IPS DF 4.7 (cell line): ENCODE results near the gene DOC2B.
"Not testable (repeated sequence)": the region's sequence is repeated elsewhere in the genome, so short reads cannot be mapped to it uniquely, and the experiment has no call there.

ENCODE experiments used
- DNase-seq: peaks from one replicate; pipeline ENCODE4 v3.0.0-alpha.2; 2013; ENCODE audit warnings: low spot score; ENCODE audit errors: extremely low read depth

The DOC2B gene

GRCh38 chr17:181245-182049, at the start of gene DOC2B:
DOC2B (minus strand) TSS chr17:181650; CDS start chr17:181479, 171 bp downstream.
- DNase-seq: no peak

DNA sequence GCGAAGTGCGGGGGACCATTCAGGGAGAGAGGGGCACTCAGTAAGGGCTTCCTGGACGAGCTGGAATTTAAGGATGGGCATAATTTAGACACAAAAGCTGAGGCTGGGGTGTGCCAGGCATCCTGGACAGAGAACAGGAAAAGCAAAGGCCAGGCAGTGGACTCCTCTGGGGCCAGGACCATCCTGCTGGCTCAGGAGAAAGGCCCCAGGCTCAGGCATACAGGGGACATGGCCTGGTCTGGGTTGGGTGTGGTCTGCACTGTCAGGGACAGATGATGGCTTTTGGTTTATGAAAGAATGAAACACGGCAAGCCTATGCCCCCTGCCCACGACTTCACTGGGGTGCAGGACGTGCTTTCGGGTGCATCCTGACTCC, 48.9 kb upstream of the DOC2B start:
- no peak for DNase-seq

DNA sequence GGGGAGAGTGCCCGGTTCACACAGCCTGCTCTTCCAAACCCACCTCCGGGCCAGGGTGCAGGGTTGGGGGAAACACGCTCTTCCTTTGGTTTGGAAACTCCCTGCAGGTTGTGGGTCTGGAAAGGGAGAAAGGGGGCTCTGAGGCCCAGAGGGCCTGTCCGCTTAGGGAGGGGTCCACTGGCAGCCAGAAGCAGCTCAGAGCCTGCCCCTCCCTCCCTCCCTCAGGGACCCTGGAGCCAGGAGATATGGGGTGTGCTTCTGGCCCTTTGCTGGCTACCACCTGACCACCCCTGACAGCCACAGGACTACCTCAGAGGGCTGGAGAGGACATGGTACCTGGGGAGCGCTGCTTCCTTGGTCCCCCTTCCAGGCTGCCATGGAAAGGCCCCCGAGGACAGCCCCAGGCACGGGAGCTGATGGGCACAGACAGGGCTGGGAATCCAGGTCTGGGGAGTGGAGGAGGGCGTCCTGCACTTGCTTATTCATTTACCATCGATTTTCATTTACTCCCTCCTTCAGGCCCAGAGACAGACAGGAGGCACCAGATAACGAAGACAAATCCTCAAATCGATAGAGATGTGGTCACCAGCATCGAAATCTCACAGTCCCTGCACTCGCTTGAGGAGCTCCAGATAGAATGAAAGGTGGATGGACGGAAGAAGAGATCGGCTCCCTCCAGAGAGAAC, 48.4 kb upstream of the DOC2B start:
- DNase-seq: no peak

GRCh38 chr17:228951-229708, 47.7 kb upstream of the DOC2B start:
- no peak for DNase-seq

GRCh38 chr17:227946-228615, 46.6 kb upstream of the DOC2B start:
- DNase-seq: no peak

DNA sequence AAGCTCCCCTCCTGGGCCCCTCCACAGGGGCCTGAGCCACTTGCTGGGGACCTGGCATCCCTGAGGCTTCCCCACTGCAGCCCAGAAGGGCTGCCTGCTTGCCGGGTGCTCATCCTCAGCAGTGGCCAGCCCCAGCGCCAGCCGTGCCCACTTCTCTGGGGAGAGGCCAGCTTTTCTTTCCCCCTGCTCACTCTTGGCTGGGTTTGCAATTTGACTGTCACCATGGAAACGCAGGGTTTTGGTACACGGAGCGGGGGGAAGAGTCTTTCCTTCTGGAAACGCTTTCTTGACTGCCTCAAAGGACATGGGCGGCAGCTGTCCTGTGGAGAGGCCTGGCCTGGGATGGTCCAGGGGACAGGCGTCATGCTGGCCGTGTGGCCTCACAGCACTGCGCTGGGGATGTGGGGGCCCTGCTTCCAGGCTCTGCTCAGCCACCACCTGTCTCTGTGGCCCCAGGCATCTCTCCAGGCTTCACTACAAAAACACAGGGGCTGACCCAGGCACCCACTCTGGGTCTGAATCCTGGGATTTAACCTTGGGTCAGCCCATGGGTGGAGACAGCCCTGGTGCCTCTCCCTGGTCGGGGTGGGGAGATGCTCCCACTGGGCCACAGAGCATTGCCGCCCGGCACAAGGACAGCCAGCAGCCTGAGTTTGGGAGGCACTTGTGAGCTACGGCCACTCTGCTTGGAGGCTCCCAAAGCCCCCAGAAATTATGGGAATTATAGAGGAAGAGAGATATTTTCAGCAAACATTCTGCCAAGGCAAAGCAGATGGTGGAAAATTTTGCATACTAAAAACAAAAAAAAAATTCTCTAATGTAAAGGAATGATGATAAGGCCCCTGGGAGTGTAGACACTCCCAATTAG, 45.9 kb upstream of the DOC2B start:
- no peak for DNase-seq

- no peak for DNase-seq
Measured at GRCh38 chr17:226108-227077, 44.9 kb upstream of the DOC2B start.

GRCh38 chr17:225551-225950, 44.1 kb upstream of the DOC2B start:
- no peak for DNase-seq

- not testable (repeated sequence) for DNase-seq
Measured at GRCh38 chr17:224576-224975, 43.1 kb upstream of the DOC2B start.

- no peak for DNase-seq
Measured at GRCh38 chr17:223723-224471, 42.4 kb upstream of the DOC2B start.

DNA sequence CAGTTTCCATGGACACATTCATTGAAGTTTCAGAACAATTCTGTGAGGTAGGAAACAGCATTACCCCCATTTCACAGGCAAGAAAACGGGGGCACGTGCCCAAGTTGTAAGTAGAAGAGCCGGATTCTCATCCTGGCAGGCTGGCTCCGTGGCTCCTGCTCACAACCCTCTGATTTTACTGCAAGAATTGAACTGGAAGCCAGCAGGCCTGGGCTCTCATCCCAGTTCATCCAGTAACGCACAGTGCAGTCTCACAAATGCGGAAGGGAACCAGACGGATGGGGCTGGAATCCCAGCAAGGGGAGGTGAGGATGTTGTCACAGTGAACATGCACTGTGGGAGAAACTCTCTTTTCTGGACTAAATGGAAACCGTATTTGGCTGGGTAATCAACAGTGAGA, 40.7 kb upstream of the DOC2B start:
- no peak for DNase-seq

GRCh38 chr17:219696-220095, 38.2 kb upstream of the DOC2B start:
- DNase-seq: no peak

DNA sequence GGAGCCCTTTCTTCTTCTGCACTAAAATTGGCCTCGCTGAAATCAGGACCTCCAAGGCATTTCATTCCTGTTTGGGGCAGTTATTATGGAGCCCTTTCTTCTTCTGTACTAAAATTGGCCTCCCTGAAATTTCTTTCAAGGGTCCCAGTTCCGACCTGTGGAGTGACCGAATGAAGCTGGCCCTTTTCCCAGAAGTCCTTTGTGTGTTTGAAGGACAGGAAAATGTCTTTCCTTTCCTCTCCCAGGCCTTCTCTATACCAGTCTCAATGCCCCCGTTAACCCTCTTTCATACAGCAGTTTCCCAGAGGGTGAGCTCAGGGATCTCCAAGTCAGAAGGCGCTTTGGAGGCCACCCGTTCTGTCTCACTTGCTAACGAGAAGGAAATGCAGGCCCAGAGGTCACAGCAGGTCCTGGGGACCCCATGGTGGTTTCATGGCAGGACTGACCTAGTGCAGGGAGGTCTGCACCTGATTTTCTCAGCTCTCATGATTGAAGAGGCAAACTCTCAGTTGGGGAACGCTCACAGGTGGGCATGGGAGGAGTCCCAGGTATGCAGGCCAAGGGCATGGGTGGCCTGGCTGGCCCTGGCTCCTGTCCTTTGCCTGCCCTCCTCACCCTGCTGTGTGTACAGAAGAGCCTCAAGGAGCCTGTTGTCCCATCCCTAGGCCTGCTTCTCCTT, 37.1 kb upstream of the DOC2B start:
- no peak for DNase-seq

- DNase-seq: no peak
Measured at GRCh38 chr17:216625-217024, 35.2 kb upstream of the DOC2B start.

DNA sequence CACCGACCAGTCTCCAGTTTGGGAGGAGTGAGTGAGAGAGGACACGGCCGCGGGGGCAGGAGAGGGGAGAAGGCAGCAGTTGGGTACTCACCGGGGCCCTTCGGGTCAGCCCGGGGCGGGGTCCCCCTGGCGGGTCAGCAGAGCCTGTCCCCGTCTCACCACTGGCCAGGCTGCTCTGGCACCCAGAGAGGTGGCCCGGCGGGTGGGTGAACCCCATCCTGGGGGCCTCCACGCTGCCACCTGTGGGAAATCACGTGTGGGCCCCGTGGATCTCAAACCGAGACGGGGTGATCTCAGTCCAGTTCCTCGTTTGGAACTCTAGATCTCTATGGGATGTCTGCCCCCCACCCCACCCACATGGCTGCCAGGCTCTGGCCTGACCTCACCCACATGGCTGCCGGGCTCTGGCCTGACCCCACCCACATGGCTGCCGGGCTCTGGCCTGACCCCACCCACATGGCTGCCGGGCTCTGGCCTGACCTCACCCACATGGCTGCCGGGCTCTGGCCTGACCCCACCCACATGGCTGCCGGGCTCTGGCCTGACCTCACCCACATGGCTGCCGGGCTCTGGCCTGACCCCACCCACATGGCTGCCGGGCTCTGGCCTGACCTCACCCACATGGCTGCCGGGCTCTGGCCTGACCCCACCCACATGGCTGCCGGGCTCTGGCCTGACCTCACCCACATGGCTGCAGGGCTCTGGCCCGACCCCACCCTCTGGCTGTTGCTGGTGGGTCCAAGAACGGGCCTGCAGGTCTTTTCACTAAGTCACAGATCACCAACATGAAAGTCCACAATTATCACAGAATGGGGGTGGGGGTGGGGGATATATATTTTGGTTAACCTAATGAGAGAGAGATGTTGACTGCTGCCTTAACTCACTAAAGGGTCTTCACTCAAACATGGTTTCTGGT, 34.4 kb upstream of the DOC2B start:
- not testable (repeated sequence) for DNase-seq

DNA sequence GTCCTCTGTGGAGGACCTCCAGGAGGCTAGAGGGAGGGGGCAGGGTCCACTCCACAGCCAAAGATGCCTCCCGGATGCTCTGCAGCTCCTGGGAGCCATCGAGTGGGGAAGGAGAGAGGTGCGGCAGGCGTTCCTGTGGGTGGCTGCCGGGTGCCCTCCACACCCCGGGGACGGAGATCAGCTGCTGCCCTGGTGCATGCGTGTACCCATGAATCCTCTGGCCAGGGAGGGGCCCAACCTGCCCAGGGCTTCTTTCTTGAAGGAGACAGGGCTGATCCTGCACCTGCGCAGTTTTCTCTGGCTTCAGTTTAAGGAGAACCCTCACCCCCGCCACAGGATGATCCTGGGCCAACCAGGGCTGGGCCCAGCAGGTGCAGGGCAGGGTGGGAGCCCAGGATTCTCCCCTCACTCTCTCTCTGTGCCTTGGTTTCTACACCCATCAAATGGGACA, 33.5 kb upstream of the DOC2B start:
- DNase-seq: no peak
